ENCODE data around the gene MYBPC3.

Gene MYBPC3

GRCh38 chr11:47306484-47306844, 46.0 kb downstream of the MYBPC3 start:
- TF ChIP-seq EGR1 (IDR thresholded peaks at IDR 0.05) = no peak
- TF ChIP-seq TEAD4 (IDR thresholded peaks at IDR 0.05) = no peak
- no peak for TF ChIP-seq TAF1 (IDR thresholded peaks at IDR 0.05; ENCODE audit: low read depth)

- TF ChIP-seq, protein P1, sequence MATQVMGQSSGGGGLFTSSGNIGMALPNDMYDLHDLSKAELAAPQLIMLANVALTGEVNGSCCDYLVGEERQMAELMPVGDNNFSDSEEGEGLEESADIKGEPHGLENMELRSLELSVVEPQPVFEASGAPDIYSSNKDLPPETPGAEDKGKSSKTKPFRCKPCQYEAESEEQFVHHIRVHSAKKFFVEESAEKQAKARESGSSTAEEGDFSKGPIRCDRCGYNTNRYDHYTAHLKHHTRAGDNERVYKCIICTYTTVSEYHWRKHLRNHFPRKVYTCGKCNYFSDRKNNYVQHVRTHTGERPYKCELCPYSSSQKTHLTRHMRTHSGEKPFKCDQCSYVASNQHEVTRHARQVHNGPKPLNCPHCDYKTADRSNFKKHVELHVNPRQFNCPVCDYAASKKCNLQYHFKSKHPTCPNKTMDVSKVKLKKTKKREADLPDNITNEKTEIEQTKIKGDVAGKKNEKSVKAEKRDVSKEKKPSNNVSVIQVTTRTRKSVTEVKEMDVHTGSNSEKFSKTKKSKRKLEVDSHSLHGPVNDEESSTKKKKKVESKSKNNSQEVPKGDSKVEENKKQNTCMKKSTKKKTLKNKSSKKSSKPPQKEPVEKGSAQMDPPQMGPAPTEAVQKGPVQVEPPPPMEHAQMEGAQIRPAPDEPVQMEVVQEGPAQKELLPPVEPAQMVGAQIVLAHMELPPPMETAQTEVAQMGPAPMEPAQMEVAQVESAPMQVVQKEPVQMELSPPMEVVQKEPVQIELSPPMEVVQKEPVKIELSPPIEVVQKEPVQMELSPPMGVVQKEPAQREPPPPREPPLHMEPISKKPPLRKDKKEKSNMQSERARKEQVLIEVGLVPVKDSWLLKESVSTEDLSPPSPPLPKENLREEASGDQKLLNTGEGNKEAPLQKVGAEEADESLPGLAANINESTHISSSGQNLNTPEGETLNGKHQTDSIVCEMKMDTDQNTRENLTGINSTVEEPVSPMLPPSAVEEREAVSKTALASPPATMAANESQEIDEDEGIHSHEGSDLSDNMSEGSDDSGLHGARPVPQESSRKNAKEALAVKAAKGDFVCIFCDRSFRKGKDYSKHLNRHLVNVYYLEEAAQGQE (IDR thresholded peaks at IDR 0.05; ENCODE audit: low read depth) = no peak
- TF ChIP-seq EGR1 (IDR thresholded peaks at IDR 0.05) = no peak
- no peak for TF ChIP-seq CEBPB (IDR thresholded peaks at IDR 0.05)
These were observed 46.6 kb downstream of the MYBPC3 start for GRCh38 chr11:47305734-47306483.

- TF ChIP-seq CEBPB (IDR thresholded peaks at IDR 0.05) (no peak), TEAD4 (IDR thresholded peaks at IDR 0.05) (no peak), USF1 (IDR thresholded peaks at IDR 0.05) (no peak), NFIC (IDR thresholded peaks at IDR 0.05) (no peak), EGR1 (IDR thresholded peaks at IDR 0.05) (no peak), FOXM1 (IDR thresholded peaks at IDR 0.05; ENCODE audit: borderline replicate concordance, low read depth) (no peak), EP300 (IDR thresholded peaks at IDR 0.05; ENCODE audit: borderline replicate concordance) (no peak), RAD21 (IDR thresholded peaks at IDR 0.05; ENCODE audit: low read depth) (no peak), YY1 (IDR thresholded peaks at IDR 0.05; ENCODE audit: low read depth) (no peak), ZBTB7A (IDR thresholded peaks at IDR 0.05; ENCODE audit: low read depth) (no peak), MAX (IDR thresholded peaks at IDR 0.05) (no peak)
- TF ChIP-seq, protein P1 (IDR thresholded peaks at IDR 0.05; ENCODE audit: low read depth) = no peak
These were observed 49.6 kb downstream of the MYBPC3 start for GRCh38 chr11:47302853-47303252.

- no peak for TF ChIP-seq CEBPB (IDR thresholded peaks at IDR 0.05)
These were observed 53.4 kb downstream of the MYBPC3 start for GRCh38 chr11:47299078-47299477.

- no peak for TF ChIP-seq CEBPB (IDR thresholded peaks at IDR 0.05)
- no peak for TF ChIP-seq TCF12 (IDR thresholded peaks at IDR 0.05; ENCODE audit: low read depth)
- no peak for TF ChIP-seq MAX (IDR thresholded peaks at IDR 0.05)
- no peak for TF ChIP-seq TEAD4 (IDR thresholded peaks at IDR 0.05)
- no peak for TF ChIP-seq EGR1 (IDR thresholded peaks at IDR 0.05)
- no peak for TF ChIP-seq ZBTB7A (IDR thresholded peaks at IDR 0.05; ENCODE audit: low read depth)
- no peak for TF ChIP-seq EP300 (IDR thresholded peaks at IDR 0.05; ENCODE audit: borderline replicate concordance)
- TF ChIP-seq TAF1 (IDR thresholded peaks at IDR 0.05; ENCODE audit: low read depth) = no peak
- TF ChIP-seq, protein P1 (IDR thresholded peaks at IDR 0.05; ENCODE audit: low read depth) = no peak
- TF ChIP-seq RAD21 (IDR thresholded peaks at IDR 0.05; ENCODE audit: low read depth) = no peak
- no peak for TF ChIP-seq FOXM1 (IDR thresholded peaks at IDR 0.05; ENCODE audit: borderline replicate concordance, low read depth)
These were observed 56.5 kb downstream of the MYBPC3 start for GRCh38 chr11:47296045-47296444.

DNA sequence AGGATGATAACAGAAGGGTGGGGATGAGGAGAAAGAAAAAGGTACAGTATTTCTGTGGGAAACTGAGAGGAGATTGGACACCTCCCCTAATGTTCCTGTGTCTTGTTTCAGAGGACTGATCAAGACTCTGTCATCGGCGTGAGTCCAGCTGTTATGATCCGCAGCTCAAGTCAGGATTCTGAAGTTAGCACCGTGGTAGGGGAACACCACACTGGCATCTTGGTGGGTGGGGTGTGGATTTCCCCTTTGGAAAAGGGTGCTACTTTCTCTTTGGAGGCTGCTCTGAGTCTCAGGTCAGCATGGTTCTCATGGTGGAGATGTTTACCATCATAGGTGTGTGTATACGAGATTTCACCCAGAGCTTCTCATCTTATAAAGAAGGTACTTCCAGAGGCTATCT, 57.1 kb downstream of the MYBPC3 start:
- no peak for TF ChIP-seq TAF1 (IDR thresholded peaks at IDR 0.05; ENCODE audit: low read depth)
- no peak for TF ChIP-seq EGR1 (IDR thresholded peaks at IDR 0.05)
- TF ChIP-seq TCF12 (IDR thresholded peaks at IDR 0.05; ENCODE audit: low read depth) = no peak
- no peak for TF ChIP-seq ZBTB7A (IDR thresholded peaks at IDR 0.05; ENCODE audit: low read depth)
- TF ChIP-seq CREB1 (IDR thresholded peaks at IDR 0.05; ENCODE audit: low read depth) = no peak
- TF ChIP-seq YY1 (IDR thresholded peaks at IDR 0.05; ENCODE audit: low read depth) = no peak
- no peak for TF ChIP-seq MAX (IDR thresholded peaks at IDR 0.05)
- no peak for TF ChIP-seq TEAD4 (IDR thresholded peaks at IDR 0.05)
- no peak for TF ChIP-seq FOXM1 (IDR thresholded peaks at IDR 0.05; ENCODE audit: borderline replicate concordance, low read depth)
